WI38 (cell line): Measurements from ENCODE around the gene STRBP.
"Not testable (repeated sequence)": the region's sequence is repeated elsewhere in the genome, so short reads cannot be mapped to it uniquely, and the experiment has no call there.

ENCODE experiments used
- H3K4me3 ChIP-seq: 2 replicates; pipeline ENCODE4 v1.5.1; 2011; ENCODE audit warnings: low read depth, mild to moderate bottlenecking, control low read depth, low read length
- TF ChIP-seq, protein P1 (sequence below): IDR thresholded peaks from 2 replicates; pipeline ENCODE4 v1.5.1; 2012; ENCODE audit warnings: low read depth, mild to moderate bottlenecking, control low read depth, low read length

The STRBP gene

GRCh38 chr9:123196124-123196523 is 72.3 kb downstream of the STRBP start:
- TF ChIP-seq, protein P1, sequence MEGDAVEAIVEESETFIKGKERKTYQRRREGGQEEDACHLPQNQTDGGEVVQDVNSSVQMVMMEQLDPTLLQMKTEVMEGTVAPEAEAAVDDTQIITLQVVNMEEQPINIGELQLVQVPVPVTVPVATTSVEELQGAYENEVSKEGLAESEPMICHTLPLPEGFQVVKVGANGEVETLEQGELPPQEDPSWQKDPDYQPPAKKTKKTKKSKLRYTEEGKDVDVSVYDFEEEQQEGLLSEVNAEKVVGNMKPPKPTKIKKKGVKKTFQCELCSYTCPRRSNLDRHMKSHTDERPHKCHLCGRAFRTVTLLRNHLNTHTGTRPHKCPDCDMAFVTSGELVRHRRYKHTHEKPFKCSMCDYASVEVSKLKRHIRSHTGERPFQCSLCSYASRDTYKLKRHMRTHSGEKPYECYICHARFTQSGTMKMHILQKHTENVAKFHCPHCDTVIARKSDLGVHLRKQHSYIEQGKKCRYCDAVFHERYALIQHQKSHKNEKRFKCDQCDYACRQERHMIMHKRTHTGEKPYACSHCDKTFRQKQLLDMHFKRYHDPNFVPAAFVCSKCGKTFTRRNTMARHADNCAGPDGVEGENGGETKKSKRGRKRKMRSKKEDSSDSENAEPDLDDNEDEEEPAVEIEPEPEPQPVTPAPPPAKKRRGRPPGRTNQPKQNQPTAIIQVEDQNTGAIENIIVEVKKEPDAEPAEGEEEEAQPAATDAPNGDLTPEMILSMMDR, result no peak
- no peak overlapping the region for H3K4me3 ChIP-seq

DNA sequence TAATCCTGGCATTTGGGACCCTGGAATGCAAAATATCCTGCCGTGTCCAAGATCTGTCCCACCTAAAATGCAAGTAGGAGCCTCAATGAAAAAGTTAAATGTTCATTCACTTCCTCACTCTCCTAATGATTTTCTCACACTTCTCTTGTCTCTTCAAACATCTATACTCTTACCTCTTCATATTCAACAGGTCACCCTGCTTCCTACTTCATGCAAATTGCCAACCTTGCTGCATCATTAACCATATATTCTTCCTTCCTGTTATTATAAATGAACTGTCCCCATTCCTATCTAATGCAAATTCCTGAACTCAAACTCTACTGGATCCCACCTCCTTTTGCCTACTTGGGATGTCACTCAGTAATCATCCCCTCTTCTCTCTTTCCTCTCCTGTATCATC is 74.4 kb downstream of the STRBP start:
- no peak overlapping the region for H3K4me3 ChIP-seq
- TF ChIP-seq, protein P1, result no peak

GRCh38 chr9:123191680-123192079 is 76.7 kb downstream of the STRBP start:
- TF ChIP-seq, protein P1, result no peak
- H3K4me3 ChIP-seq, result no peak overlapping the region

DNA sequence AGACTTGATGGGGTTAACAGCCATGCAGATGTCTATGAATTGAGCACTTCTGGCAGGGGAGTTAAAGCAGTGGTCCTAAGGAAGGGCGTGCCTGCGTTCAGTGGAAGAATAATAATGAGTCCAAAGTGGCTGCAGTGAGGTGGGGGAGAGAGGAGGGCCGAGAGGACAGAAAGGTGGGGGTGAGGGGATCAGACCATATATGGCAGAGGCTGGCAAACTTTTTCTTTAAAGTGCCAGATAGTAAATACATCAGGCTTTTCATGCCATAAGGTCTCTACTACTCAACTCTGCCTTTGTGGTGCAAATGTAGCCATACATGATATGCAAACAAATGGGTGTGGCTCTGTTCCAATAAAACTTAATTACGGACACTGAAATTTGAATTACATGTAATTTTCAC is 77.1 kb downstream of the STRBP start:
- no peak overlapping the region for H3K4me3 ChIP-seq
- TF ChIP-seq, protein P1, result no peak

DNA sequence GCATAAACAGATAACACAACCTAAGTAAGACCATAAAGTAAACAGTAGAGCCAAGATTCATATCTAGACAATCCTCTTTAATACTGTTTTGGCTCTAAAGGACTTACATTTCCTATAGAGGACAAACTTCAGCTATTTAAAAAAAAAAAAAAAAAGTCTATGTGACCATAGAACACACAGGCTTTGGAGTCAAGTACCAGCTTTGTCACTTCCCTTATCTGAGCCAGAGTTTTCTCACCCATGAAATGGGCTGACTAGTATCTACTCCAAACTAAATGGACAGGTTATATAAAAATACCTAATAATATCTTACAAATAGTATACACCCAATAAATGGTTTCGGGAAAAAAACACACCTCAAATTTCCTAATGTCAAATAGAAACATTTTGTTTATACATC is 81.3 kb downstream of the STRBP start:
- H3K4me3 ChIP-seq, result no peak overlapping the region
- TF ChIP-seq, protein P1, result no peak

DNA sequence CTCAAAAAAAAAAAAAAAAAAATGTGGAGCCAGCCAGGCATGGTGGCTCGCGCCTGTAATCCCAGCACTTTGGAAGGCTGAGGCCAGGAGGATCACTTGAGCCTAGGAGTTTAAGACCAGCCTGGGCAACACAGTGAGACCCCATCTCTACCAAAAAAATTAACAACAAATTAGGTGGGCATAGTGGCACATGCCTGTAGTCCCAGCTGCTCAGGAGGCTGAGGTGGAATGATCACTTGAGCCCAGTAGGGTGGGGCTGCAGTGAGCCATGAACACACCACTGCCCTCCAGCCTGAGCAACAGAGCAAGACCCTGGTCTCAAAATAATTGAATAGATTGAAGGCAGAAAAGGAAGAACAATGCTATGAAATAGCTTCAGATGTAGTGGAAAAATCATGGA is 82.4 kb downstream of the STRBP start:
- H3K4me3 ChIP-seq, result not testable (repeated sequence)

- TF ChIP-seq, protein P1, result no peak
Observed at GRCh38 chr9:123176949-123177348, 91.4 kb downstream of the STRBP start.

DNA sequence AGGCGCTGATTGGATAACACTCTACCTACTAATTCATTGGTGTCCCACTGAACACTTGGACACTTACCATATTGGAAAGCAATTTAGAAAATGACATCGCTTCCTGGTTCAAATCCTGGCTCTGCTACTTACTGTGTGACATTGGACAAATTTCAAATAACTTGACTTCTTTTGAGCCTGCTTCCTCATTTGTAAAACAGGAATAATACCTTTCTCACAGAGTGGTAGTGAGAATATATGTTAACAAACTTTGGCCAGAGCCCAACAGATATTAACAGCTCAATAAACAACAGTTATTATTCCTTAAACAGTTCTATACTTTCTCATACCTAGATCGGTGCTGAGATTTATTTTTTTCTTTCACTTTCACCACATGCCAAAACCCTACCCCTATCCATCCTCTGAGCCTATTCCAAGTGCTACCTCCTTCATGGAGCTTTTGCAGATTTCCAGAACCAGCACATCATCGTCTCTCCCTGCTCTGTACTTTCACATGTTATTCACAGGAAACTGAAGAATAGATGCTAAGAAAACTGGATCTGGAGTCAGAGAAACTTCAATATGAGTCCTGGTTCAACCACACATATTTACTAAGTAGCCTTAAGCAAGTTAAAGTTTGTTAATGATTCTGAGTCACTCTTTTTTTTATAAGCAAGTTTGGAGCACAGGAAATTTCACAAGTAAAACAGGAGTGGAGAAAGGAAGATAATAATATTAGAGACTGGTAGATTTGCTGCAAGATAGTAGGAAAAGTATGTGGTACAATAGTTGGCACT is 92.3 kb downstream of the STRBP start:
- H3K4me3 ChIP-seq, result peak overlapping the region; percentile 51
- TF ChIP-seq, protein P1, result no peak

More at GRCh38 chr9:123176949-123177348, 91.4 kb downstream of the STRBP start:
- no peak overlapping the region for H3K4me3 ChIP-seq
